ENCODE measurements around the gene C16orf96. TPM values are rescaled to one million over a fixed set of nuclear protein-coding genes. Genes with fewer than 3 reads are reported as not detected.

The C16orf96 gene
- total and polyA plus RNA-seq, 2 of the 8 experiments (the other 6 are each of a cell fraction or from before 2014, with no cell fraction given): 1.0 to 1.3 TPM

- TF ChIP-seq ATF3 (IDR thresholded peaks at IDR 0.05; ENCODE audit: insufficient read depth, low read depth, low read length): no peak
- no peak for TF ChIP-seq RFX5 (IDR thresholded peaks at IDR 0.05; ENCODE audit: borderline replicate concordance, low read depth, low read length)
- TF ChIP-seq SP2 (IDR thresholded peaks at IDR 0.05; ENCODE audit: low read length): no peak
- TF ChIP-seq CBX5 (IDR thresholded peaks at IDR 0.05; ENCODE audit: low read depth, low read length): no peak
- peak; percentile 44; the same call in 1 of the 2 replicates for TF ChIP-seq TBP (IDR thresholded peaks at IDR 0.05; ENCODE audit: low read depth, low read length)
- peak; percentile 57; the same call in 1 of the 2 replicates for TF ChIP-seq TAF1 (IDR thresholded peaks at IDR 0.05; ENCODE audit: low read depth, low read length)
- peak; percentile 77 for TF ChIP-seq KDM4A (IDR thresholded peaks at IDR 0.05; ENCODE audit: low read depth, low read length, severe bottlenecking)
Measured at GRCh38 chr16:4624827-4625559, 68.9 kb downstream of the C16orf96 start (continued).

Data from H1 (cell line).